Hepatocyte (in vitro differentiated cells): ENCODE data around the gene MEGF10. TPM values are rescaled to one million over a fixed set of nuclear protein-coding genes. Genes with fewer than 3 reads are reported as not detected.

Experiments
- DNase-seq: peaks from one replicate; pipeline ENCODE4 v3.0.0-alpha.2; 2016; ENCODE audit warnings: low spot score
- H2AFZ ChIP-seq: fragments of 200-600 bp; sonication (generic); 2 replicates; pipeline ENCODE4 v1.6.0; 2016; ENCODE audit warnings: antibody characterized with exemption, mild to moderate bottlenecking
- H3K27ac ChIP-seq: fragments of 200-600 bp; sonication (generic); 2 replicates; pipeline ENCODE4 v1.5.1; 2016; ENCODE audit warnings: mild to moderate bottlenecking
- H3K27me3 ChIP-seq: fragments of 200-600 bp; sonication (generic); 2 replicates; pipeline ENCODE4 v1.6.1; 2016
- H3K36me3 ChIP-seq: fragments of 200-600 bp; sonication (generic); replicated peaks from 2 replicates; pipeline ENCODE4 v1.5.1; 2016; ENCODE audit warnings: low read depth; ENCODE audit not compliant: insufficient read depth
- H3K4me1 ChIP-seq: fragments of 200-600 bp; sonication (generic); 2 replicates; pipeline ENCODE4 v1.5.1; 2016; ENCODE audit warnings: mild to moderate bottlenecking, moderate library complexity; ENCODE audit not compliant: insufficient read depth
- H3K4me2 ChIP-seq: fragments of 200-600 bp; sonication (generic); 2 replicates; pipeline ENCODE4 v1.6.0; 2016
- H3K4me3 ChIP-seq: fragments of 200-600 bp; sonication (generic); 2 replicates; pipeline ENCODE4 v1.5.1; 2016; ENCODE audit warnings: mild to moderate bottlenecking
- H3K79me2 ChIP-seq: fragments of 200-600 bp; sonication (generic); 2 replicates; pipeline ENCODE4 v1.6.0; 2017; ENCODE audit warnings: mild to moderate bottlenecking
- H3K9me2 ChIP-seq: fragments of 200-600 bp; sonication (generic); replicated peaks from 2 replicates; pipeline ENCODE4 v1.6.0; 2017; ENCODE audit warnings: mild to moderate bottlenecking; ENCODE audit not compliant: insufficient read depth
- H3K9me3 ChIP-seq: fragments of 200-600 bp; sonication (generic); 2 replicates; pipeline ENCODE4 v1.5.1; 2016; ENCODE audit warnings: low read depth, mild to moderate bottlenecking
- H4K20me1 ChIP-seq: fragments of 200-600 bp; sonication (generic); 2 replicates; pipeline ENCODE4 v1.6.0; 2016; ENCODE audit warnings: mild to moderate bottlenecking; ENCODE audit not compliant: insufficient read depth, poor library complexity, severe bottlenecking
- EZH2 ChIP-seq: fragments of 200-600 bp; sonication (generic); IDR thresholded peaks from 2 replicates; pipeline ENCODE4 v1.6.1; 2016; ENCODE audit warnings: antibody characterized with exemption, mild to moderate bottlenecking, borderline replicate concordance
- EZH2phosphoT487 ChIP-seq: fragments of 200-600 bp; sonication (generic); IDR thresholded peaks from one replicate; pipeline ENCODE4 v1.6.1; 2018; ENCODE audit warnings: antibody characterized with exemption, mild to moderate bottlenecking, low read depth, moderate library complexity; ENCODE audit not compliant: unreplicated experiment, severe bottlenecking
- WGBS: methylation state at CpG from one replicate; pipeline ENCODE4 v1.1.6; 2016; ENCODE audit warnings: low lambda C conversion rate; ENCODE audit errors: missing lambda C conversion rate; 5-methylcytosine and 5-hydroxymethylcytosine counted together
- polyA plus RNA-seq: library from polyadenylated mRNA; unstranded; fragments of >200 nt; fragmentation: Nextera tagmentation; extraction: Ambion mirVana; gene quantifications from 2 replicates; pipeline ENCODE4 v1.2.1, GENCODE V29; 2016
- total RNA-seq: library from RNA; depleted of rRNA; stranded (reverse); fragments of >200 nt; gene quantifications from 2 replicates; pipeline ENCODE4 v1.2.3, GENCODE V29; 2014
- TF ChIP-seq, protein P1 (sequence below): fragments of 200-600 bp; sonication (generic); IDR thresholded peaks from 2 replicates; pipeline ENCODE4 v1.5.1; 2016; ENCODE audit warnings: antibody characterized with exemption, mild to moderate bottlenecking; ENCODE audit not compliant: poor library complexity

MEGF10 gene
- total and polyA plus RNA-seq, 2 experiments from 2014 or later = 1.7 to 6.7 TPM

DNA sequence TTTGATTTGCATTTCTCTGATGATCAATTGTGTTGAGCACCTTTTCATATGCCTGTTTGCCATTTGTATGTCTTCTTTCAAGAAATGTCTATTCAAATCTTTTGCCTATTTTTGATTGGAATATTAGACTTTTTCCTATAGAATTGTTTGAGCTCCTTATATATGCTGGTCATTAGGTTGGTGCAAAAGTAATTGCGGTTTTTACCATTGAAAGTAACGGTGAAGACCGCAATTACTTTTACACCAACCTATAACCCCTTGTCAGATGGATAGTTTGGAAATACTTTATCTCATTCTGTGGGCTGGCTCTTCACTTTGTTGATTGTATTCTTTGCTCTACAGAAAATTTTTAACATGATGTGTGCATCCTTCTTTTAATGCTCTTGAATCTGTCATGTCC is 113.6 kb downstream of the MEGF10 start:
- DNase-seq = no peak
- no peaks in the 10 kb centered on the region for H3K79me2 ChIP-seq
- no peak overlapping the region for H3K4me2 ChIP-seq
- H3K4me1 ChIP-seq = no peaks in the 10 kb centered on the region
- TF ChIP-seq, protein P1, sequence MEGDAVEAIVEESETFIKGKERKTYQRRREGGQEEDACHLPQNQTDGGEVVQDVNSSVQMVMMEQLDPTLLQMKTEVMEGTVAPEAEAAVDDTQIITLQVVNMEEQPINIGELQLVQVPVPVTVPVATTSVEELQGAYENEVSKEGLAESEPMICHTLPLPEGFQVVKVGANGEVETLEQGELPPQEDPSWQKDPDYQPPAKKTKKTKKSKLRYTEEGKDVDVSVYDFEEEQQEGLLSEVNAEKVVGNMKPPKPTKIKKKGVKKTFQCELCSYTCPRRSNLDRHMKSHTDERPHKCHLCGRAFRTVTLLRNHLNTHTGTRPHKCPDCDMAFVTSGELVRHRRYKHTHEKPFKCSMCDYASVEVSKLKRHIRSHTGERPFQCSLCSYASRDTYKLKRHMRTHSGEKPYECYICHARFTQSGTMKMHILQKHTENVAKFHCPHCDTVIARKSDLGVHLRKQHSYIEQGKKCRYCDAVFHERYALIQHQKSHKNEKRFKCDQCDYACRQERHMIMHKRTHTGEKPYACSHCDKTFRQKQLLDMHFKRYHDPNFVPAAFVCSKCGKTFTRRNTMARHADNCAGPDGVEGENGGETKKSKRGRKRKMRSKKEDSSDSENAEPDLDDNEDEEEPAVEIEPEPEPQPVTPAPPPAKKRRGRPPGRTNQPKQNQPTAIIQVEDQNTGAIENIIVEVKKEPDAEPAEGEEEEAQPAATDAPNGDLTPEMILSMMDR = no peak
- TF ChIP-seq EZH2phosphoT487 (no peak), EZH2 (no peak)
- H3K9me2 ChIP-seq = no peaks in the 10 kb centered on the region
- H3K9me3 ChIP-seq = no peaks in the 10 kb centered on the region
- peaks cover 3% of the 10 kb centered on the region for H3K27me3 ChIP-seq
- H3K27ac ChIP-seq = no peak overlapping the region
- WGBS = 100% methylated on average over 3 of the region's 3 CpGs
- no peak overlapping the region for H2AFZ ChIP-seq
- no peaks in the 10 kb centered on the region for H3K36me3 ChIP-seq
- no peaks in the 10 kb centered on the region for H4K20me1 ChIP-seq
- H3K4me3 ChIP-seq = no peak overlapping the region

DNA sequence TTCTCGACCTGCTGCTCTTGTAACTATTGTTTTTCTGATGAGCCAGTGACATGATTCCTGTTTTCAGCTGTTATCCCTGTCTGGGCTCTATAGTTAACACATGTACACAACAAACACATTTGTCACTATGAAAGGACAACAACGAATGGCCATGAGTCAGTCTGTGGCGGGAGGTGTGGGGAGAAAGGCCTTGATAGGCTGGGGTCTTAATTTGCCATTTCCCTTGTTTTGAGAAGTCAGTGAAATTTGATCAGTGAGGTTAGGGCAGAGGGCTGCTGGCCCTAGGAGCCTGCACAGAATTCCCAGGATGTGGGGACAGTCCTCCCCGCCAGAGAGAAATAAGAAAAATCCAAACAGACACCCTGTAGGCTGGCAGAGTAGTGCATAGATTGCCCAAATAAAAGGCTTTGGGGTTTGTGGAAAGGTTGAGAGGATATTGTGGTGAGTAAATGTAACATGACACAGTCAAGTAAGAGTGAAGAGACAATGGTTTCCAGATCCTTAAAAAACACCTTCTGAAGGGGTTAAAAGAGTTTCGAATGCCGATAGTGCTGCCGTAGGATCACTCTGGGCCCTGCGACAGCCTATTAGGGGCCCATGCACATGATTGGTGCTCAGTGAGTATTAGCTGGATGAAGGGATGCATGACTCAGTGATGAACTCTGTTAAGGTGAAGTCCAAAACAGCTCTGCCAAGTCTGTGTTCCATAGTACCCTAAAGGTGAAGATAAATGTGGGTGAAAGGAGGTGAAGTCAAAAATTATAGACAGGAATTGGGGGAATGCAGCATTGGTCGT is 115.9 kb downstream of the MEGF10 start:
- no peak overlapping the region for H2AFZ ChIP-seq
- H3K4me1 ChIP-seq = no peaks in the 10 kb centered on the region
- H4K20me1 ChIP-seq = no peaks in the 10 kb centered on the region
- TF ChIP-seq EZH2 = no peak
- TF ChIP-seq EZH2phosphoT487 = no peak
- TF ChIP-seq, protein P1 = no peak
- no peaks in the 10 kb centered on the region for H3K9me3 ChIP-seq
- H3K27me3 ChIP-seq = no peaks in the 10 kb centered on the region
- DNase-seq = no peak
- H3K79me2 ChIP-seq = no peaks in the 10 kb centered on the region
- 68% methylated on average over 9 of the region's 9 CpGs for WGBS
- H3K36me3 ChIP-seq = no peaks in the 10 kb centered on the region
- H3K27ac ChIP-seq = no peak overlapping the region
- H3K4me2 ChIP-seq = no peak overlapping the region
- no peak overlapping the region for H3K4me3 ChIP-seq
- H3K9me2 ChIP-seq = no peaks in the 10 kb centered on the region

DNA sequence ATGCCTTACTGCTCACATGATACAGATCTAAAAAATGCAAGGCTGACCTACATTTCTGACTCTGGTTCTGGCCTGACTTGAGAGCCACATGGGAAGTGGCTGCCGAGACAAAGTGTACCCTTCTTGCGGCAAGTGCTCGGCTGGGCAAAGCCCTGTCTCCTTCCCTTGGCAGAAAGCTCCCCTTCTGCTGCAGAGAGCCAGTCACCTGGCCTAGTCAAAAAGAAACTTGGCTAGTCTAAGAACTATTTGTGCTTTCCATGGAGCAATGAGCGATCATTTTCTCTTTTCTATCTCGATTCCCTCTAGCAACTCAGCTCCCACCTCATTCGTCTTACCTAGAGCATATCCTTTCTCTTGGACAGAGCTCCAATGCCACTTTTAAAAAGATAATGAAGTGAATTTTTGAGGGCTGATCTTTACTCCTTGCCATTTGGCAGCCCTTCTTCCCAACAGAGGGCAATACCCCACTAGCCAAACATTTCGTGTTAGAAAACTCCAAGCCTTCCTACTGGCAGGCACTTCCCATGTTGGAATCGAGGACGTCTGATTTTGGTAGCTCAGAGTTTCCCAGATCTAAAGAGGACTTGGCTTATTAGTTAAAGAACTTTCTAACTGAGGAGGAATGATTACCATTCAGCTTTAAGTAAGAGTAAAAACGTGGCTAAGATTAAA is 118.8 kb downstream of the MEGF10 start:
- no peaks in the 10 kb centered on the region for H3K36me3 ChIP-seq
- H3K27ac ChIP-seq = no peak overlapping the region
- no peaks in the 10 kb centered on the region for H3K9me3 ChIP-seq
- H2AFZ ChIP-seq = no peak overlapping the region
- no peak overlapping the region for H3K4me3 ChIP-seq
- 92% methylated on average over 10 of the region's 10 CpGs for WGBS
- no peaks in the 10 kb centered on the region for H3K27me3 ChIP-seq
- H4K20me1 ChIP-seq = no peaks in the 10 kb centered on the region
- TF ChIP-seq EZH2 = no peak
- TF ChIP-seq, protein P1 = no peak
- TF ChIP-seq EZH2phosphoT487 = no peak
- no peak for DNase-seq
- no peak overlapping the region for H3K4me2 ChIP-seq
- H3K4me1 ChIP-seq = no peaks in the 10 kb centered on the region
- no peaks in the 10 kb centered on the region for H3K9me2 ChIP-seq
- H3K79me2 ChIP-seq = no peaks in the 10 kb centered on the region
